Measurements from ENCODE around the gene SLC45A1.

- TF ChIP-seq CTCF (optimal IDR thresholded peaks at IDR 0.05 in 1 of 3, IDR thresholded peaks at IDR 0.05 in 1 of 3, conservative IDR thresholded peaks at IDR 0.05 in 1 of 3; ENCODE audit: extremely low read depth in 1 of 3, insufficient read depth in 2 of 3, low read length in 3 of 3) (no peak), EZH2 (IDR thresholded peaks at IDR 0.05; ENCODE audit: low read length) (no peak)
Measured at GRCh38 chr1:8386247-8386646, 68.3 kb downstream of the SLC45A1 start.
